Fibroblast of villous mesenchyme (primary cell): ENCODE measurements around the gene PRIM2. TPM values are rescaled to one million over a fixed set of nuclear protein-coding genes. Genes with fewer than 3 reads are reported as not detected.
"Not testable (repeated sequence)": the region's sequence is repeated elsewhere in the genome, so short reads cannot be mapped to it uniquely, and the experiment has no call there.

ENCODE experiments used
- DNase-seq: peaks from one replicate; pipeline ENCODE4 v3.0.0-alpha.2; 2010; ENCODE audit warnings: low read depth
- H3K4me3 ChIP-seq: 2 replicates; pipeline ENCODE4 v1.5.1; 2011; ENCODE audit warnings: low read depth, mild to moderate bottlenecking, low read length
- total RNA-seq: library from RNA; depleted of rRNA; stranded (reverse); fragments of >200 nt; gene quantifications from 2 replicates; pipeline ENCODE4 v1.2.3, GENCODE V29; 2012
- TF ChIP-seq, protein P1 (sequence below): IDR thresholded peaks from 2 replicates; pipeline ENCODE4 v1.5.1; 2012; ENCODE audit warnings: low read depth, mild to moderate bottlenecking, low read length; ENCODE audit not compliant: insufficient read depth

Gene PRIM2
- total RNA-seq, 1 donor: 51.0 TPM

DNA sequence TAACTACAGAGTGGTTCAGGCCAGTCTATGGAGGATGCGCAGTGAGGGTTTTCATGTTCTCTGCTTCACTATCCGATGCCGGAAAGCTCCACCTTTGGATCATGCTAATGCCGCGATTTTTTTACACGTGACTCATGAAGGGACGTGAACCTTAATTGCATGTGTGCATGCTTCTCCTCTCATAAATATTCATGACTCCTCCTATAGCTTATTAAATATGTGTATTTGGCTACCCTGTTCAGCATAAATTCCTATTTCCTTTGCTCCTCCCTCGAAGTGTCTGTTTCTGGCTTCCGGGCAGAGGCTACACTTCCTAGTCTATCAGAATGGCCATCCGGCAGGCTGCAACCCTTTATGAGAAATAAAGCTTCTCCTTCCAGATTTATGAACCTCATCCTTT lies 185.0 kb downstream of the PRIM2 start:
- DNase-seq, H3K4me3 ChIP-seq: not testable (repeated sequence)

DNA sequence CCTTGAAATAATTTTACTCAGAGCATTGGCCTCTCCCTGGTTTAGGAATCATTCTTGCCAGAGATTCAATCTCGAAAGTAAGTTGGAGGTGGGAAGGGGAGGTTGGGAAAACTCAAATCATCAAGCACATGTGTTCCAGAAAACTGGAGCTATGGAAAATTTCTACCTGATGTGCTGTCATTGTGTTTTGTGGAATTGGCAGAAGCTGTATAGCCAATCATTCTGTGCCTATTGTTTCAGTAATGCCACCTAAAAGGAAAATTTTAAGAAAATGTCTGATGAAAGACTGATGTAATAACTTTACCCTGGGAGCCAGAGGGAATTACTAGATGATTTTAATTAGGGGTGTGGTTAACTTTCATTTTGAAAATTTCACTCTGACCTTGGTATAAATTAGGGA lies 187.8 kb downstream of the PRIM2 start:
- H3K4me3 ChIP-seq, DNase-seq: not testable (repeated sequence)

DNA sequence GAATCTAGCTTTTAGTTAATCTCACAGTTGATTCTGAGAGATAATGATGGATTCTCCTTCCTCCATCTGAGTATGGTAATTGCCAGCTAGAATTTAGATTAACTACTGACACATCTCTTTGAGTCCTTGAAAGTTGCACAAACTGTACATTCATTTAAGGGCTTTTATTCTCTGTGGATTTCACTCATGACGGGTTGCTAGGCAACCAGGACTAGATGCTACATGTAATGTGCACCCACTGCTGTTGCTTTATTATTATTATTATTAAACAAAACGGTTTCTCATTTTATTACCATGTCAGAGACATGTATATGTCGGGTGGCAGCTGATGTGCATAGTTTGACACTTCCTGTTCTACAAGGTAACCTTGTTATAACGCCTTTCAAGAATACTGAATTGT lies 193.0 kb downstream of the PRIM2 start:
- not testable (repeated sequence) for H3K4me3 ChIP-seq, DNase-seq

DNA sequence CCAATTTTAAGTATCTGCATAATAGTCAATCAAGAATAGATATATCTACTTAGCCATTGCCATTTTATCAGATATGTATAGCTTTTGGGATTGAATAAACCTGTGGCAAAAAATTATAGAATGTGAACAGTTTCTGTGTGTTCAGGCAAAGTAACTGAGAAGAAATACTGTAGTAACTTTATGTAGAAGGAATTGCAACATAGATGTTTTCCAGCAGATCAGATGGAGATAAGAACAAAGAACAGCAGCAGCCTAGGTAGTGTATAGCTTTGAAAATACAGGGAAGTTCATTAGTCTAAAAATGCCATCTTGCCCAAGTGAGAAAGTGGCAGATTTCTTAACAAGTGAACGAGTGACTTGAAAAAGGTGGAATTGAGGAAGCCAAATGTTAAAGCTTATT lies 197.7 kb downstream of the PRIM2 start:
- H3K4me3 ChIP-seq, DNase-seq: not testable (repeated sequence)

DNA sequence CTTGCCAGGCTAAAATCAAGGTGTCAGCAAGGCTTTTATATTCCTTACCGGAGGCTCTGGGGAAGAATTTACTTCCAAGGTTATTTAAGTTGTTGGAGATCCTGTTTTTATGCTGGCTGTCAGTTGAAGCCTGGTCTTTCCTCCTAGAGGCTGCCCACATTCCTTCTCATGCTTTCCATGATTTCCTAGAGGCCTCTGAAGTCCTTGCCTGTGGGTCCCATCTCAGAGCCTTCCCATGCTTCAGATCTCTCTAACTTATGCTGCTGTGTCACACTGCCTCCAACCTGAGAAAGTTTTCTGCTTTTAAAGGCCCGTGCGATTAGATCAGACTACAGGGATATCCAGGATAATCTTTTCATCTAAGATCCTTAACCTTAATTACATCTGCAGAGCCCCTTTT lies 198.4 kb downstream of the PRIM2 start:
- not testable (repeated sequence) for DNase-seq, H3K4me3 ChIP-seq

DNA sequence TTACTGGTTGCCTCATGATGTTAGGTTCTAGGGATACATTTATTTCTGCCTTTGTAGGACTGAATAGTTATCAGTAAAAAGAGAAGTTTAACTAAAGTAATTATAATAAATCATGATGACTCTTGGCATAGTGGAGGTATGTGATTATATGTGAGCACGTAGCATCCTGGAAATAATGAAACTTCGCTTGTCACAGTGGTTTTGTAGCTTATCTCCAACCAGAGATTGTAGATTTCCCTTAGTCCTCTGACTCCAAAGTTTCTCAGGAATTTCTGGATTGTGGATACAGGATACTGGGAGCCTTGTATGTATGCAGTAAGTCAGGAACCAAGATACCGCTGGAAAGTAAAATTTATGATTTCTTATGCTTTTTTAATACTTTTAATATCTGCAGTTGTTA lies 199.3 kb downstream of the PRIM2 start:
- not testable (repeated sequence) for H3K4me3 ChIP-seq, DNase-seq

DNA sequence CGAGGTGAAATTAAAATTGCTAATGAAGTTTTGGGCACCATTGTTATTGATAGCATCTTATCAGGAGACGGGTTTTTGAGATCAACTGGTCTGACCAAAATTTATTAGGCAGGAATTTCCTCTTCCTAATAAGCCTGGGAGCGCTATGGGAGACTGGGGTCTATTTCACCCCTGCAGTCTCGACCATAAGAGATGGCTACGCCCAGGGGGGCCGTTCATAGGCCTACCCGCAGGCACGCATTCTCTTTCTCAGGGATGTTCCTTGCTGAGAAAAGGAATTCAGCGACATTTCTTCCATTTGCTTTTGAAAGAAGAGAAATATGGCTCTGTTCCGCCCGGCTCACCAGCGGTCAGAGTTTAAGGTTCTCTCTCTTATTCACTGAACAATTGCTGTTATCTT lies 201.8 kb downstream of the PRIM2 start:
- not testable (repeated sequence) for DNase-seq, H3K4me3 ChIP-seq

DNA sequence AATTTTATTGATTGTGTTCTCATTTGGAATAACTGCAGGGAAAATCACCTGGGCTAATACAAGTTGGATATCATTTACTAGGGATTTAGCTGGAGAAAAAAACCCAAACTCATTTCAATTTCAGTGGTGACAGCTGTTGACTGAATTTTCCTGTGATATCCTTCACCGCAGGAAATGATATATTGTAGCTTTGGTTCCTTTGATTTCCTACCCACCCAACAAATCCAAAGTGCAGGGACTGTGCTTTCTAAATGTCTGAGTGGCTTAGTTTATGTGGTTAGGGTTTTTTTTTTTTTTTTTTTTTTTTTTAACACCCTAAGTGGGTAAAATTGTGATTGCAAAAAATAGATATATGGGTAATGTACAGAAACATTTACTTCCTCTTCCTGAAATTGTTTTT lies 203.7 kb downstream of the PRIM2 start:
- not testable (repeated sequence) for H3K4me3 ChIP-seq, DNase-seq

DNA sequence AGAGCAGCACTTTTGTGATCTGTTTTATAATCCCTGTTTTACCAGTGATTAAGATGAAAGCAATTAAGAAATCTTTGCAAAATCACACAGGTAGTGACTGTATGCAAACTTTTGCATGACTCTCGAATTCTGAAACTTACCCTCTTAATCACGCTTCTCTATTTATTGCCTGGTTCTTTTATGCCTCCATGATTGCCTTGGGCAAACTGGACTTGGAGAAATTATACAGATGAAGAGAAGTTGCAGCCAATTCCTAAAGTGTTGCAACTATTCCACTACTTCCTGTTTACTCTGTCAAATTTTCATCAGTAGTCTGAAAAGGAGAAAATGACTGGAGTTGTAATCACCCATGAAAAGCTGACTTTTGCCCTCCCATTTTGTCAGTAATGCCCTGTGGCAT lies 205.8 kb downstream of the PRIM2 start:
- not testable (repeated sequence) for DNase-seq, H3K4me3 ChIP-seq

DNA sequence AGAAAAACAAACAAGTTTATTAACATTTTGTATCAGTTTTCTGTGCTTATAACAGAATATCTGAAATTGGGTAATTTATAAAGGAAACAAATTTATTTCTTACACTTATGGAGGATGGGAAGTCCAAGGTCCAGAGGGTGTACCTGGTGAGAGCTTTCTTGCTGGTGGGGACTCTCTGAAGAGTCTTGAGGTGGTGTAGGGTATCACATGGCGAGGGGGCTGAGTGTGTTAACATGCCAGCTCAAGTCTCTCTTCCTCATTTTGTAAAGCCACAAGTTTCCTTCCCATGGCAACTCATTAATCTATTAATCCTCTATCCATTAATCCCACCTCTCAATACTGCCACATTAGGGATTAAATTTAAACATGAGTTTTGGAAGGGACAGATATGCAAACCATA lies 212.3 kb downstream of the PRIM2 start:
- H3K4me3 ChIP-seq, DNase-seq: not testable (repeated sequence)

DNA sequence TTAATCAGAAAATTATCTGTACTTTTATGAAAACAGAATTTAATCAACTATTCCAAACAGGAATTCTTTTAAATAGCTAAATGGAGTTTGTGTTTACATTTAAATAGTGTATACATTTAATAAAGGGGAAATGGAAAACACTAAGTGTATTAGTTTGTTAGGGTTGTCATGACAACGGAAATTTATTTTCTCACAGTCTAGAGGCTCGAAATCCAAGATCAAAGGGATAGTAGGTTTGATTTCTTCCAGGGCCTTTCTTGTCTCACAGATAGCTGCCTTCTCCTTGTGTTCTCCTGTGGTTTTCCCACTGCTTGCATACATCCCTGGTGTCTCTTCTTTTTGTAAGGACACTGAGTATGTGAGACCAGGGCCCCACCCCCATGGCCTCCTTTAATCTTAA lies 215.2 kb downstream of the PRIM2 start:
- not testable (repeated sequence) for DNase-seq

DNA sequence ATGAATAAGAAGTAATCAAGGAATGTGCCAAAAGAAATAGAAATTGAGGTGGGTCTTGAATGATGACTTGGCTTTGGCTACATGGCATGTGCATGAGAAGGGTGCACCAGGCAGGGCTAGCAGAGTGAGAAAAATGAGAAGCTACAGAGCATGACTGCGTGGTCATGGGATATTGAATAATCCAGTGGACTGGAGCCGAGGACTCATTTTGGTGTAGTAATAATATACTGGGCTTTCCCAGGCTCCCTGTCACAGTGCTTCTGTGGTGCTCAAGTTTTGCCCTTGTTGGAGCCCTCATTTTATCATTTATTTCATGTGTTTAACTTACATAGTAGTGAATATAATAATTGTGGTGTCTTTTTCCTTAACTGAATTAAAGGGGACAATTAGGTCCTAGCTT lies 217.7 kb downstream of the PRIM2 start:
- not testable (repeated sequence) for DNase-seq, H3K4me3 ChIP-seq

More for the DNA sequence above, 215.2 kb downstream of the PRIM2 start:
- not testable (repeated sequence) for H3K4me3 ChIP-seq

DNA sequence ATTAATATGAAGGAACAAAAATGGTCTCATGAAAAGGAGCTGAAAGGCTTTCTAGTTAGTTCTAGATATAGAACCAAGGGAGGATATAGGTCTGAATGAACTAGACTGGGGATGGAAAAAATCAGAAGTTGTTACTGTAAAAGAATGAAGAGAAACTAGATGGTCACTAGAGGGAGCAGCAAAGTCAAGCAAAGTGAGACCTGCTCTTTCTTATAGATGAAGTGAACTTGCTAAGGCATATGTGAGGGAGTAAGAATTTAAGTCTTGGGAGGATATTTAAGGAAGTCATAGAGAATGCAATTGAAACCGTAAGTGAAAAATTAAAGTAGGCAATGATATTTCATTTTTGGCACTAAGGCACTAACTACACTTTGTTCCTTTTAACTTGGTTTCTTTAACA lies 218.6 kb downstream of the PRIM2 start:
- TF ChIP-seq, protein P1, sequence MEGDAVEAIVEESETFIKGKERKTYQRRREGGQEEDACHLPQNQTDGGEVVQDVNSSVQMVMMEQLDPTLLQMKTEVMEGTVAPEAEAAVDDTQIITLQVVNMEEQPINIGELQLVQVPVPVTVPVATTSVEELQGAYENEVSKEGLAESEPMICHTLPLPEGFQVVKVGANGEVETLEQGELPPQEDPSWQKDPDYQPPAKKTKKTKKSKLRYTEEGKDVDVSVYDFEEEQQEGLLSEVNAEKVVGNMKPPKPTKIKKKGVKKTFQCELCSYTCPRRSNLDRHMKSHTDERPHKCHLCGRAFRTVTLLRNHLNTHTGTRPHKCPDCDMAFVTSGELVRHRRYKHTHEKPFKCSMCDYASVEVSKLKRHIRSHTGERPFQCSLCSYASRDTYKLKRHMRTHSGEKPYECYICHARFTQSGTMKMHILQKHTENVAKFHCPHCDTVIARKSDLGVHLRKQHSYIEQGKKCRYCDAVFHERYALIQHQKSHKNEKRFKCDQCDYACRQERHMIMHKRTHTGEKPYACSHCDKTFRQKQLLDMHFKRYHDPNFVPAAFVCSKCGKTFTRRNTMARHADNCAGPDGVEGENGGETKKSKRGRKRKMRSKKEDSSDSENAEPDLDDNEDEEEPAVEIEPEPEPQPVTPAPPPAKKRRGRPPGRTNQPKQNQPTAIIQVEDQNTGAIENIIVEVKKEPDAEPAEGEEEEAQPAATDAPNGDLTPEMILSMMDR: peak; percentile 51

DNA sequence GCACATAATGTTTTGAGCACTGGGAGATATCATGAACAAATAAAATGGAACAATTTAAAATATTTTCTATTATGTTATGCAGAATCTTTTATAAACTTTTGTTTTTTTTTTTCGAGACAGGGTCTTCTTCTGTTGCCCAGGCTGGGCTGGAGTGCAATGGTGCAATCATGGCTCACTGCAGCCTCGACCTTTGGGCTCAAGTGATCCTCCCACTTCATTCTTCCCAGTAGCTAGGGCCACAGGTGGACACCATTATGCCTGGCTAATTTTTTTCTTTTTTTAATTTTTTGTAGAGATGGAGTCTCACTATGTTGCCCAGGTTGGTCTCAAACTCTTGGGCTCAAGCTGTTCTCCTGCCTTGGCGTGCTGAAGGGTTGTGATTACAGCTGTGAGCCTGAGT lies 220.5 kb downstream of the PRIM2 start:
- not testable (repeated sequence) for DNase-seq, H3K4me3 ChIP-seq

More for the DNA sequence above, 218.6 kb downstream of the PRIM2 start:
- H3K4me3 ChIP-seq: not testable (repeated sequence)
- peak; percentile 42 for DNase-seq

DNA sequence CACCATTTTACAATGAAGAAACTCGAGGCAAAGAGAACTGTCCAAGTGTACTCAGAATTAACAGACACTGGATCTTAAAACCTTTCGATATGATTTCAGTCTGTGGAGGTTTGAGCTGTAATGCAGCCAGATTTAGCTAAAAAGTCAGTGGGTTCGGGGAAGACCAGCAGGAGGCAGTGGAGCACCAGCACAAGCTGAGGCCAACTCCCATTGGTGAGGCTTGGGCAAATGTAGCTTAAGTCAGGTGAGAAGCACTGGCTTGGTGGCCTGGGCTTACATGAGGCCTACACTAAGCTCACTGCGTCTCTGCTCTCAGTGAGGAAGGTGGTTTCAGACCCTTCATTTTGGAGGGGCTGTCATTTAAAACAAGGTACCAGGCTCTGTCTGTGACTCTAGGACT lies 234.5 kb downstream of the PRIM2 start:
- DNase-seq, H3K4me3 ChIP-seq: not testable (repeated sequence)

DNA sequence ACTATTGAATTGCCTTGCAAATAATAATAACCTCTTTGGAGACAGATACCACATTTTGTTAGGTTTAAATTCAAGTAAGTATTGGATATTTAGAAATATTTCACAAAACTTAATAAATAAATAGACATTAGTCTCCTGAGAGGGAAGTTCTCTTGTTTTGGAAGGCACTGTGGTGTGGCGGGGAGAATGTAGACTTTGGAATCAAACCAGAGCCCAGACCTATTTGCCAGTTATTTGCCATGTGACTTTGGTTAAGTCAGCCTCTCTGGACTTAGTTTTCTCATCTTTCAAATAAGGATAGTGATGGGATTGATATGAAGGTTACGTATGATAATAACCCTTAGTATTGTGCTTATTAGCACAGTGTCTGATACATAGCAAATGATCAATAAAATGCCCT lies 240.4 kb downstream of the PRIM2 start:
- H3K4me3 ChIP-seq, DNase-seq: not testable (repeated sequence)

DNA sequence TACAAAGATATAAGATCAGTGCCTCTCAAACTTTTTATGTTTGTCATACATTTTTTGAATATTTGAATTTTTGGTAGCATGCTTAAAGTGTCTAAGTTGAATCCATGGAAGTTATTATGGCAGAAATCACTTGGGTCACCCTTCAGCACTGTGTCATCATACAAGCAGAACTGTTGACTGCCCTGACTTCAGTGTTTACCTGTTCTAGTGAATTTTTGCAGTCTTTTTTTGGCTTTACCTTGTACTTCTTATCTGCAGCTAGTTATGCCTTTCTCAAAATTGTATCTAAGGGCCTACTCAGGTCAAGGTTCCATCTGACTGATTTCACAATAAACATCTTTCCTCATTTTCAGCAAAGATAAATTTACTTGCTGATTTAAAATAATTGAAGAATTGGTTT lies 241.7 kb downstream of the PRIM2 start:
- H3K4me3 ChIP-seq, DNase-seq: not testable (repeated sequence)

DNA sequence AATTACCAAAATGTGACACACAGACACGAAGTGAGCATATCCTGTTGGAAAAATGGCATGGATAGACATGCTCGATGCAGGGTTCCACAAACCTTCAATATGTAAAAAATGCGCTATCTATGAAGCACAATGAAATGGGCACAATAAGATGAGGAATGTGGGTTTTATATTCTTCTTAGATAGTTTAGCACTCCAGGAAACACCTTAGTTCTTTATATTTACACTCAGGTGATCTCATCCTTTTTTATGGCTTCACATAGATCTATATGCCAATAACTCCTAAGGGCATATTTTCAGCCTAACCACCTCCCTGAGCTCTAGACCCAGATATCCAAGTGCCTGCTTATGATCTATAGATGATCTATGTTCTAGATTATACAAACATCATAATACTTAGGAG lies 244.8 kb downstream of the PRIM2 start:
- not testable (repeated sequence) for H3K4me3 ChIP-seq, DNase-seq

DNA sequence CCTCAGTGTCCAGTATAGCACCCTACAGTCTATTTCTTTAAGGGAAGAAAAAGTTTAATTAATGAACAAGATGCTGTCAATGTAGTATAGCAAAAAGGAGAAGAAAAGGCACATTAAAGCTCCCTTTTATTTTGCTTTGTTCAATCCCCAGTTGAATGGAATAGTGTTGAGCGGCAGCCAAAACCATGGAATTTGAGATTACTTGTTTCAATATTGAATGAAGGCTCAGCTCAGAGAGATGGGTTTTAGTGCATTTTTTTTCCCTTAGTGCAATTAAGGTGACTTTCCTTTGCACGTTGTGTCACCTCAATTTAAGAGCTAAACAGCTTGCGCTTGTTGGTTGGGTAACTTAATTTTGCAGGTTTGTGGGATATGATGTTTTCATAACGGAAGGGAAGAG lies 254.7 kb downstream of the PRIM2 start:
- not testable (repeated sequence) for DNase-seq, H3K4me3 ChIP-seq

DNA sequence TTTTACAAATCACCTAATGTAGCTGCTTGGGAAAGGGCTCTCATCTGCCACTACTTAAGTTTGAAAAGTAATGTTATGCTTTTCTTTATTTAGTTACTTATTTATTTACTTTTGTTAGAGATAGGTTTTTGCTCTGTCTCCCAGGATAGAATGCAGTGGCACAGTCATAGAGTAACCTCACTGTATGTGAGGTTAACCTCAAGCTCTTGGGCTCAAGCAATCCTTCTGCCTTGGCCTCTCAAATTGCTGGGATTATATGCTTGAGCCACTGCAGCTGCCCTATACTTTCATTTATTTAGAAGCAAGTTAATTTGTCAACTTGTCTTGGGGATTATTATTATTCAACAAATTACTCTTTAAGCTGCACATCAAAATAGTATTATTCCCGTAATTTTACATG lies 255.4 kb downstream of the PRIM2 start:
- not testable (repeated sequence) for DNase-seq, H3K4me3 ChIP-seq
